NCI-H524 (cell line): ENCODE results near the gene CYB5A.

Source experiments
- DNase-seq, 2 experiments: peaks; one replicate each; lab custom pipeline; 2025; lab: John Stamatoyannopoulos, UW

CYB5A gene

GRCh38 chr18:74213429-74213828 is 78.3 kb downstream of the CYB5A start:
- no peak for DNase-seq

- DNase-seq, result no peak
These were observed 87.1 kb downstream of the CYB5A start for GRCh38 chr18:74204526-74205152.

- no peak for DNase-seq
These were observed 88.0 kb downstream of the CYB5A start for GRCh38 chr18:74203811-74204210.
